PC-9 (cell line): Measurements from ENCODE around the gene ZNF221.

Experiments
- CTCF ChIP-seq: fragments of 200-600 bp; sonication (generic); conservative IDR thresholded peaks from 2 replicates; pipeline ENCODE4 v1.6.1; 2017; ENCODE audit warnings: mixed run types, antibody characterized with exemption, mild to moderate bottlenecking, moderate library complexity
- EZH2 ChIP-seq: fragments of 200-600 bp; sonication (generic); IDR thresholded peaks from 2 replicates; pipeline ENCODE4 v1.8.0; 2017; ENCODE audit warnings: antibody characterized with exemption, low read depth

DNA sequence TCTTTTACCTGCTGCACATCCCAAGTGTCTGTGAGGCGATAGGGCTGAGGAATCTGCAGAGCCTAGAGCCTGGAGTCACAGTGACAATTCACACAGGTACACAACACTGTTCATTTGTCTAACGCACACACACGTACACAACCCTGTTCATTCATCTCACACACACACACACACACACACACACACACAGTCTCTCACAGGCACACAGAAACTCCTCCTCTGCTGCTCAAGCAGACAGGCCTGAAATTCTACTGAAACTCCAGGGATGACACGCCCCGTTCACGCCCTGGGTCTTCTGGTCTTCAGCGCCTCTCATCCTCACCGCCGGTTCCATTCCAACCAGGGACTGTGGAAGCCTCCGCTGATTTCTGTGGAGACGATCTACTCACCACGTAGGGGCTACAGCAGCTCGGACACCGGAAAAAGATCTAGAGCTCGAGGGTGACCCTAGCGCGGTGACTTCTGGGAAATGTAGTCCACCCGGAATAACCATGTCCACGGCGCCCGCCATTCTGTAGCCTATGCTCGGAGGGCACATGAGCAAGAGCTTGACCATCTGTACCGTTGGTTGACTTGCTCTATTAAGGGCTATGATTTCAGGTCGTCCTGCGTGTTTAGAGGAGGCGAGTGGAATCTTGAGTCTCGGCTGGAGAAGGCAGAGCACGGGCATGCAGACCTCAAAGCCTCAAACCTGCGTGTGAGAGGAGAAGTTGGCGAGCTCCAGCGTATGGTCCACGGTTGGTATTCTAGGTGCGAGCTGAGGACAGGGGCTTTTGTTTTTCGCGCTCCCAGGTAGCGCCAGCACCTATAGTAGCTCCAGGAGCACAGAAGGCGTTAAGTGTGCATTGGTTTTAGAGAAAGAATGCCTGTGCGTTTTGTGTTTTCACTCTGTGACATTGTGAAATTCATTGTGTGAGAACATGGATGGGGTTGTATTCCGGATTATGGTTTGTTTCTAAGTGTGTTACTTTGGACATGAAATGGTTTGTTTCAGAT, 49.3 kb upstream of the ZNF221 start:
- TF ChIP-seq CTCF (no peak), EZH2 (no peak)
